OCI-LY3 (cell line): ENCODE results near the gene NGB.

Experiments used
- H2AFZ ChIP-seq: fragments of 200-600, 300-600 bp; shearing (Covaris generic); 2 replicates; pipeline ENCODE4 v1.6.0; 2014; ENCODE audit warnings: antibody characterized with exemption, low read depth, low read length
- H3K27ac ChIP-seq: fragments of 200-600, 300-600 bp; sonication (generic); 2 replicates; pipeline ENCODE4 v1.5.1; 2014; ENCODE audit warnings: mild to moderate bottlenecking, low read length, moderate library complexity, mixed read lengths
- H3K27me3 ChIP-seq: fragments of 200-600, 300-600 bp; sonication (generic); 2 replicates; pipeline ENCODE4 v1.6.1; 2014; ENCODE audit warnings: low read depth, low read length, mixed read lengths
- H3K36me3 ChIP-seq: fragments of 200-600, 300-600 bp; sonication (generic); replicated peaks from 2 replicates; pipeline ENCODE3; 2014; ENCODE audit warnings: low read depth, low read length, mixed read lengths
- H3K4me1 ChIP-seq: fragments of 300-600, 200-600 bp; sonication (generic); 2 replicates; pipeline ENCODE4 v1.6.1; 2014; ENCODE audit warnings: low read length, mixed read lengths
- H3K4me2 ChIP-seq: fragments of 200-600, 300-600 bp; sonication (generic); 2 replicates; pipeline ENCODE4 v1.6.1; 2014; ENCODE audit warnings: low read length, mixed read lengths
- H3K4me3 ChIP-seq: fragments of 300-600, 200-600 bp; sonication (generic); 2 replicates; pipeline ENCODE4 v1.5.1; 2014; ENCODE audit warnings: antibody characterized with exemption, mild to moderate bottlenecking, low read length, moderate library complexity
- H3K79me2 ChIP-seq: fragments of 300-600, 200-600 bp; shearing (Covaris generic); 2 replicates; pipeline ENCODE4 v1.6.1; 2014; ENCODE audit warnings: mild to moderate bottlenecking, low read length, mixed read lengths
- H3K9ac ChIP-seq: fragments of 300-600, 200-600 bp; shearing (Covaris generic); 2 replicates; pipeline ENCODE4 v1.6.0; 2014; ENCODE audit warnings: mild to moderate bottlenecking, low read length, moderate library complexity
- H3K9me3 ChIP-seq: fragments of 200-600, 300-600 bp; shearing (Covaris generic); 2 replicates; pipeline ENCODE4 v1.6.1; 2014; ENCODE audit warnings: low read length, mixed read lengths; ENCODE audit not compliant: insufficient read depth
- H4K20me1 ChIP-seq: fragments of 200-600, 300-600 bp; sonication (generic); 2 replicates; pipeline ENCODE4 v1.6.1; 2016; ENCODE audit warnings: low read length, mixed read lengths; ENCODE audit not compliant: insufficient read depth
- CTCF ChIP-seq: fragments of 200-600, 300-600 bp; sonication (generic); IDR thresholded peaks from 2 replicates; pipeline ENCODE4 v1.5.1; 2014; ENCODE audit warnings: antibody characterized with exemption, low read length, low read depth
- EZH2phosphoT487 ChIP-seq: fragments of 200-600 bp; shearing (Covaris generic); IDR thresholded peaks from 2 replicates; pipeline ENCODE4 v1.6.1; 2018; ENCODE audit warnings: antibody characterized with exemption, mixed run types, low read depth

Gene NGB

GRCh38 chr14:77224212-77224611 is 46.8 kb downstream of the NGB start:
- Histone ChIP-seq H3K4me3 (no peak overlapping the region), H3K4me2 (no peak overlapping the region), H3K27ac (no peak overlapping the region), H3K4me1 (no peaks in the 10 kb centered on the region), H3K36me3 (no peaks in the 10 kb centered on the region), H3K9ac (no peak overlapping the region), H4K20me1 (no peaks in the 10 kb centered on the region), H2AFZ (no peak overlapping the region), H3K27me3 (no peaks in the 10 kb centered on the region), H3K79me2 (no peaks in the 10 kb centered on the region), H3K9me3 (no peaks in the 10 kb centered on the region)
- no peak for TF ChIP-seq CTCF
- TF ChIP-seq EZH2phosphoT487: no peak

GRCh38 chr14:77222546-77223225 is 48.3 kb downstream of the NGB start:
- Histone ChIP-seq H4K20me1 (no peaks in the 10 kb centered on the region), H3K9ac (no peak overlapping the region), H3K27me3 (peaks cover 5% of the 10 kb centered on the region; the same call in 1 of the 2 replicates), H2AFZ (no peak overlapping the region), H3K27ac (no peak overlapping the region), H3K9me3 (no peaks in the 10 kb centered on the region), H3K4me2 (no peak overlapping the region), H3K4me1 (no peaks in the 10 kb centered on the region), H3K36me3 (no peaks in the 10 kb centered on the region), H3K79me2 (no peaks in the 10 kb centered on the region), H3K4me3 (no peak overlapping the region)
- no peak for TF ChIP-seq CTCF
- TF ChIP-seq EZH2phosphoT487: no peak

- no peaks in the 10 kb centered on the region for H3K36me3 ChIP-seq
- no peak overlapping the region for H2AFZ ChIP-seq
- no peak for TF ChIP-seq CTCF
- no peak for TF ChIP-seq EZH2phosphoT487
- H3K27ac ChIP-seq: no peak overlapping the region
- peaks cover 17% of the 10 kb centered on the region for H3K27me3 ChIP-seq
- H4K20me1 ChIP-seq: no peaks in the 10 kb centered on the region
- H3K4me2 ChIP-seq: no peak overlapping the region
- no peaks in the 10 kb centered on the region for H3K4me1 ChIP-seq
- H3K79me2 ChIP-seq: no peaks in the 10 kb centered on the region
- H3K9ac ChIP-seq: no peak overlapping the region
- H3K4me3 ChIP-seq: no peak overlapping the region
- H3K9me3 ChIP-seq: no peaks in the 10 kb centered on the region
Measured at GRCh38 chr14:77221241-77221871, 49.6 kb downstream of the NGB start.

- Histone ChIP-seq H3K9ac (no peak overlapping the region), H3K4me2 (no peak overlapping the region), H4K20me1 (no peaks in the 10 kb centered on the region), H3K79me2 (no peaks in the 10 kb centered on the region), H2AFZ (no peak overlapping the region), H3K27ac (no peak overlapping the region), H3K4me1 (no peaks in the 10 kb centered on the region), H3K4me3 (no peak overlapping the region), H3K36me3 (no peaks in the 10 kb centered on the region), H3K9me3 (no peaks in the 10 kb centered on the region), H3K27me3 (peaks cover 17% of the 10 kb centered on the region)
- TF ChIP-seq EZH2phosphoT487 (no peak), CTCF (no peak)
Measured at GRCh38 chr14:77220246-77221017, 50.6 kb downstream of the NGB start.
